ENCODE data around the gene GUCY2D. TPM values are rescaled to one million over a fixed set of nuclear protein-coding genes. Genes with fewer than 3 reads are reported as not detected.
A peak's percentile ranks its signal among the peaks of the same experiment; 100 is the strongest.

GUCY2D gene
- total and polyA plus RNA-seq, 7 donors: 0.04 TPM; not detected in 6

DNA sequence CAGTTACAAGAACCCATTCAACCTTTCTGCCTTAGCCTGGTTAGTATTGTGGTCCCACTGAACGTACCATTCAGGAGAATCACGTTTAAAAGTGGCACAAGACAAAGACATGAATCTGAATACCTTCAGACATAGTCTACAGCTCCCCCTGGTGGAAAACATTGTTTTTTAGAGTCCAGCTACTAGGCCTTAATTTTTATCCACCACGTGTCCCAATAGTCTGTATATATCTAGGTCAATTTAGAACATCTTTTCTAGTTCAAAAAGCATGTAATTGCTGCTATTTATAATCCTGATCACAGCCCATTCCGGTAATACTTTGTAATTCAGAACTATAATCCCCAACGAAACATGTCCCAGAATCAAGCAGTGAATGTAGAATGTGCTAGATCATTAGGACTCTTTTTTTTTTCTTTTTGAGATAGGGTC is 13.7 kb upstream of the GUCY2D start:
- H3K27me3 ChIP-seq: peaks cover 0 to 9% (median 0%) of the 10 kb centered on the region in 3 donors
- H3K36me3 ChIP-seq: no peaks in the 10 kb centered on the region
- no peaks in the 10 kb centered on the region for H3K9me3 ChIP-seq
- peaks cover 0 to 12% (median 8%) of the 10 kb centered on the region in 4 donors for H3K4me1 ChIP-seq
- TF ChIP-seq POLR2A (IDR thresholded peaks at IDR 0.05) (no peak), EP300 (IDR thresholded peaks at IDR 0.05) (no peak), CTCF (IDR thresholded peaks at IDR 0.05) (peak; percentile 62 to 88 (median 66)), POLR2AphosphoS5 (IDR thresholded peaks at IDR 0.05) (no peak)
- no peak overlapping the region for H3K4me3 ChIP-seq
- 21 to 22% methylated on average over 5 of the region's 5 CpGs for WGBS, 2 donors
- peak overlapping the region in 1 of 4 donors; percentile 4 for H3K27ac ChIP-seq
- DNase-seq: peak; percentile 58
- intact Hi-C loops (cut with DNase I): loop anchor here (10.0 kb wide), 1 partner anchor 244 kb away; no protein-coding TSS in a partner anchor

DNA sequence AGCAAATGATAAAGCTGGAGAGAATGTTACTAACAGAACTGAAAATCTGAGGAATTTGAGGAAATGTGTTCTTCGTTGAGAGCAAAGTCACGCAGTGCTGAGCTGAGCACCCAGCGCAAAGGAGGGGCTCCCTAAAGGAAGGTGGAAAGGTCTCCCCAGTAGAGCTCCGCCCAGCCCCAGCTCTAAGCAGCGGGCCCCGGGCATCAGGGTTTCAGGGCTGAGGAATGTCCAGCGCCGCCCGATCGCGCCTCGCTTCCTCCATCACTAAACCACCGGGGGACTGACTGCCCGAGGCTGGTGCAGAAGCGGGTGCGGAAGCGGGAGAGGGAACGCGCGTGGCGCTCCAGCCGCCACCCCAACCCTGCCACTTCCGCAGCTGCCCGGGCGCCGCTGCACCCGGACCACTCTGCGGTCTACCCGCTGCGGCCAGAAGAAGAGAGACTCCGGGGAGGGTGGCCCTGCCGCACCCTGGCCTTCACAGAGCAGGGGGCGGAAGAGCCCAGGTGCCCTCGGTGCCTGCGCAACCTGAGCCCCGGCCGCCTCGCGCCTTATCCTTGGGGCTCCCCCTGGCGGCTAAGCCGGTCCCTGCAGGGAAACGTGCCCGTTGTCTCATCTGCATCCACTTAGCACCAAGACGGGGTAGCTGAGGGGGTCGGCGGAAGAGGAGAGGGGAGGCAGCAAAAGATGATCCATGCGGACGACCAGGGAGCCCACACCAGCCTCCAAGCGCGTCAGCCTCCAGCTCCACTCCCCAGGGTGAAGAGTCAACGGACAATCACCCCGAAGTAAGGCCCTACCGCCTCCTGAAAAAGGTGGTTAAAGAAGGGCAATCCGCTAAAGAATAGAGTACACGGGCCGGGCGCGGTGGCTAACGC is 12.4 kb upstream of the GUCY2D start:
- Histone ChIP-seq H3K4me3 (peak overlapping the region; percentile 33 to 59 (median 52)), H3K9me3 (no peaks in the 10 kb centered on the region), H3K27me3 (peaks cover 0 to 7% (median 0%) of the 10 kb centered on the region in 3 donors), H3K36me3 (no peaks in the 10 kb centered on the region), H3K4me1 (peaks cover 0 to 12% (median 8%) of the 10 kb centered on the region in 4 donors), H3K27ac (peak overlapping the region; percentile 9 to 62 (median 20))
- intact Hi-C loops (cut with DNase I): loop anchor here (1.0 to 10.0 kb wide), 4 partner anchors 78 to 245 kb away; no protein-coding TSS in a partner anchor
- TF ChIP-seq CTCF (IDR thresholded peaks at IDR 0.05) (peak; percentile 90 to 98 (median 94)), POLR2A (IDR thresholded peaks at IDR 0.05) (no peak)
- WGBS, 2 donors: 2 to 3% methylated on average over 59 of the region's 59 CpGs
- DNase-seq: peak; percentile 90

GRCh38 chr17:7992516-7992915 is 9.9 kb upstream of the GUCY2D start:
- DNase-seq: peak; percentile 0
- Histone ChIP-seq H3K36me3 (no peaks in the 10 kb centered on the region), H3K4me3 (no peak overlapping the region), H3K27ac (no peak overlapping the region), H3K9me3 (no peaks in the 10 kb centered on the region), H3K27me3 (peaks cover 0 to 6% (median 0%) of the 10 kb centered on the region in 3 donors), H3K4me1 (peaks cover 0 to 21% (median 12%) of the 10 kb centered on the region in 4 donors)
- TF ChIP-seq EP300 (IDR thresholded peaks at IDR 0.05): no peak
- no peak for TF ChIP-seq POLR2A (IDR thresholded peaks at IDR 0.05)
- no peak for TF ChIP-seq POLR2AphosphoS5 (IDR thresholded peaks at IDR 0.05)
- TF ChIP-seq CTCF (IDR thresholded peaks at IDR 0.05): no peak
- 92 to 95% methylated on average over 2 of the region's 2 CpGs for WGBS, 2 donors
- intact Hi-C loops (cut with DNase I): no loop called here

- no peak overlapping the region for H3K4me3 ChIP-seq
- TF ChIP-seq POLR2AphosphoS5 (IDR thresholded peaks at IDR 0.05) (no peak), CTCF (IDR thresholded peaks at IDR 0.05) (no peak), EP300 (IDR thresholded peaks at IDR 0.05) (no peak), POLR2A (IDR thresholded peaks at IDR 0.05) (no peak)
- H3K27me3 ChIP-seq: peaks cover 0 to 6% (median 0%) of the 10 kb centered on the region in 3 donors
- peaks cover 0 to 21% (median 12%) of the 10 kb centered on the region in 4 donors for H3K4me1 ChIP-seq
- H3K36me3 ChIP-seq: no peaks in the 10 kb centered on the region
- 19 to 67% methylated on average over 3 of the region's 3 CpGs for WGBS, 2 donors
- intact Hi-C loops (cut with DNase I): no loop called here
- no peak overlapping the region for H3K27ac ChIP-seq
- peak; percentile 40 for DNase-seq
- no peaks in the 10 kb centered on the region for H3K9me3 ChIP-seq
Observed at GRCh38 chr17:7992924-7993323, 9.5 kb upstream of the GUCY2D start.

All from sigmoid colon (tissue), 7 donors.